Uterus (tissue), 2 donors: ENCODE data around the gene DDX27.

Experiments used
- CTCF ChIP-seq, 4 experiments: fragments of 200-600 bp in 2 of 4; fragments of 450-650 bp in 2 of 4; sonication (generic) in 2 of 4; IDR thresholded peaks; one replicate each; pipeline ENCODE4 v1.5.1; 2016 to 2019; ENCODE audit warnings: antibody characterized with exemption in 4 of 4, mild to moderate bottlenecking in 2 of 4, moderate library complexity in 1 of 4
- POLR2A ChIP-seq, 2 donors: fragments of 450-650 bp; IDR thresholded peaks; one replicate each; pipeline ENCODE4 v1.6.1; 2016; ENCODE audit warnings: antibody characterized with exemption in 2 of 2, mild to moderate bottlenecking in 1 of 2, moderate library complexity in 1 of 2

GRCh38 chr20:49281059-49281912 is 62.1 kb downstream of the DDX27 start:
- TF ChIP-seq POLR2A (IDR thresholded peaks at IDR 0.05) (no peak), CTCF (IDR thresholded peaks at IDR 0.05) (no peak)
